HCT116 (cell line): Measurements from ENCODE around the gene CSK. TPM values are rescaled to one million over a fixed set of nuclear protein-coding genes. Genes with fewer than 3 reads are reported as not detected.

Source experiments
- ATAC-seq: fragments of 200-7000 bp; cut with Tn5 transposase; 2 replicates; pipeline ENCODE4 v1.9.1; 2020; ENCODE audit warnings: mild to moderate bottlenecking, moderate library complexity
- BruUV-seq: library from RNA; stranded (reverse); fragments of 400-500 nt; replicated peaks from 2 replicates; lab custom pipeline; 2021; lab: Mats Ljungman, UMichigan
- CTCF ChIA-PET: fragments of 300-600 bp; sonication (Branson Sonifier 250); formaldehyde crosslinking; loops from one replicate; lab custom pipeline; 2021; ENCODE audit warnings: antibody characterized with exemption; lab: Charles Lee
- POLR2A ChIA-PET: fragments of 300-600, 350-600 bp; sonication (Branson Sonifier 250); formaldehyde crosslinking; loops from one replicate; lab custom pipeline; 2021; ENCODE audit warnings: antibody characterized with exemption; lab: Charles Lee
- RAD21 ChIA-PET, 2 experiments: fragments of 300-600 bp; sonication (Branson Sonifier 250); formaldehyde crosslinking; loops; one replicate each; lab custom pipeline; 2023; ENCODE audit warnings: low total read pairs in 2 of 2; ENCODE audit not compliant: uncharacterized antibody in 2 of 2, unreplicated experiment in 2 of 2, low non-redundant PET in 1 of 2; lab: Charles Lee
- DNase-seq: peaks from one replicate; pipeline ENCODE4 v3.0.0-alpha.2; 2010; ENCODE audit warnings: low read depth, low spot score
- H2AFZ ChIP-seq: fragments of 200-600 bp; shearing (Covaris generic), sonication (generic); 2 replicates; pipeline ENCODE4 v1.6.1; 2017; ENCODE audit warnings: low read depth, mixed run types, mixed read lengths, antibody characterized with exemption, low read length; ENCODE audit not compliant: poor library complexity, severe bottlenecking
- H3K27ac ChIP-seq: 2 replicates; pipeline ENCODE4 v1.5.1; 2012; ENCODE audit warnings: low read depth, low read length
- H3K27me3 ChIP-seq: fragments of 200-600 bp; sonication (generic); 2 replicates; pipeline ENCODE4 v1.6.1; 2016; ENCODE audit warnings: mixed run types, low read length, mixed read lengths; ENCODE audit not compliant: insufficient read depth
- H3K36me3 ChIP-seq, 2 experiments: fragments of 200-500 bp in 1 of 2; fragments of 200-600 bp in 1 of 2; sonication (Bioruptor generic) in 1 of 2; sonication (generic) in 1 of 2; 2 replicates each; pipeline versions ENCODE4 v1.5.1 to v1.6.1; 2014 to 2016; ENCODE audit warnings: low read length in 2 of 2, inconsistent platforms in 1 of 2, mixed read lengths in 1 of 2, mixed run types in 1 of 2; ENCODE audit not compliant: insufficient read depth in 2 of 2, control insufficient read depth in 1 of 2
- H3K4me1 ChIP-seq, 2 experiments: fragments of 200-600 bp in 1 of 2; sonication (generic) in 1 of 2; 2 replicates each; pipeline versions ENCODE4 v1.5.1 to v1.6.1; 2012 to 2017; ENCODE audit warnings: low read length in 2 of 2, inconsistent platforms in 1 of 2, mild to moderate bottlenecking in 1 of 2, mixed read lengths in 1 of 2, mixed run types in 1 of 2, moderate library complexity in 1 of 2; ENCODE audit not compliant: insufficient read depth in 2 of 2, control insufficient read depth in 1 of 2
- H3K4me2 ChIP-seq: fragments of 200-600 bp; sonication (generic); 2 replicates; pipeline ENCODE4 v1.6.1; 2017; ENCODE audit warnings: mixed run types, low read length, mixed read lengths
- H3K4me3 ChIP-seq, 2 experiments: fragments of 200-600 bp in 1 of 2; sonication (generic) in 1 of 2; replicated peaks in 1 of 2; 2 replicates each; pipeline ENCODE4 v1.5.1; 2011 to 2016; ENCODE audit warnings: low read length in 2 of 2, control low read depth in 1 of 2, low read depth in 1 of 2, mild to moderate bottlenecking in 1 of 2, mixed read lengths in 1 of 2, mixed run types in 1 of 2
- H3K79me2 ChIP-seq: fragments of 200-600 bp; sonication (generic); 2 replicates; pipeline ENCODE4 v1.6.1; 2017; ENCODE audit warnings: mild to moderate bottlenecking, mixed run types, low read length, moderate library complexity, mixed read lengths; ENCODE audit not compliant: insufficient read depth
- H3K9ac ChIP-seq: fragments of 200-600 bp; sonication (generic); 2 replicates; pipeline ENCODE4 v1.6.1; 2016; ENCODE audit warnings: low read length, mixed read lengths
- H3K9me2 ChIP-seq: fragments of 200-600 bp; sonication (generic), shearing (Covaris generic); 2 replicates; pipeline ENCODE4 v1.6.1; 2017; ENCODE audit warnings: mixed run types, mild to moderate bottlenecking, moderate library complexity; ENCODE audit not compliant: insufficient read depth
- H3K9me3 ChIP-seq, 2 experiments: fragments of 200-500 bp in 1 of 2; fragments of 200-600 bp in 1 of 2; sonication (Bioruptor generic) in 1 of 2; sonication (generic) in 1 of 2; 2 replicates each; pipeline ENCODE4 v1.6.1; 2014 to 2017; ENCODE audit warnings: low read length in 2 of 2, mixed read lengths in 2 of 2, inconsistent platforms in 1 of 2, low read depth in 1 of 2, mild to moderate bottlenecking in 1 of 2, mixed run types in 1 of 2, moderate library complexity in 1 of 2; ENCODE audit not compliant: control insufficient read depth in 1 of 2, insufficient read depth in 1 of 2
- H4K20me1 ChIP-seq: fragments of 200-600 bp; sonication (generic), shearing (Covaris generic); 2 replicates; pipeline ENCODE4 v1.6.1; 2017; ENCODE audit warnings: mixed run types, mild to moderate bottlenecking, moderate library complexity; ENCODE audit not compliant: insufficient read depth
- ATF3 ChIP-seq: IDR thresholded peaks from 2 replicates; pipeline ENCODE4 v1.6.1; 2012
- CBX3 ChIP-seq: IDR thresholded peaks from 2 replicates; pipeline ENCODE4 v1.6.1; 2012; ENCODE audit warnings: low read depth
- CEBPB ChIP-seq: IDR thresholded peaks from 2 replicates; pipeline ENCODE4 v1.6.1; 2012; ENCODE audit warnings: low read depth
- CTCF ChIP-seq, 3 experiments: fragments of 200-600 bp in 1 of 3; sonication (generic) in 1 of 3; IDR thresholded peaks in 2 of 3; conservative IDR thresholded peaks in 1 of 3; 2 replicates each; pipeline ENCODE4 v1.5.1; 2012 to 2017; ENCODE audit warnings: low read depth in 2 of 3, low read length in 2 of 3, antibody characterized with exemption in 1 of 3, borderline replicate concordance in 1 of 3, control low read depth in 1 of 3, mild to moderate bottlenecking in 1 of 3, mixed read lengths in 1 of 3, mixed run types in 1 of 3, moderate library complexity in 1 of 3; ENCODE audit not compliant: insufficient read depth in 1 of 3
- ELF1 ChIP-seq: IDR thresholded peaks from 2 replicates; pipeline ENCODE4 v1.6.1; 2012; ENCODE audit warnings: low read depth, borderline replicate concordance
- EZH2phosphoT487 ChIP-seq: fragments of 200-600 bp; IDR thresholded peaks from 2 replicates; pipeline ENCODE4 v1.6.1; 2018; ENCODE audit warnings: antibody characterized with exemption, borderline replicate concordance
- JUND ChIP-seq: IDR thresholded peaks from 2 replicates; pipeline ENCODE4 v1.6.1; 2012
- POLR2A ChIP-seq: IDR thresholded peaks from 2 replicates; pipeline ENCODE4 v1.7.0; 2011; ENCODE audit warnings: borderline replicate concordance; ENCODE audit not compliant: insufficient read depth, insufficient read length; ENCODE audit errors: extremely low read depth
- RAD21 ChIP-seq: IDR thresholded peaks from 2 replicates; pipeline ENCODE4 v1.6.1; 2012; ENCODE audit warnings: low read depth, mild to moderate bottlenecking
- SIN3A ChIP-seq: IDR thresholded peaks from 2 replicates; pipeline ENCODE4 v1.6.1; 2012; ENCODE audit warnings: low read depth
- SP1 ChIP-seq: IDR thresholded peaks from 2 replicates; pipeline ENCODE4 v1.6.1; 2012; ENCODE audit warnings: low read depth
- TCF7L2 ChIP-seq: IDR thresholded peaks from 2 replicates; pipeline ENCODE4 v1.7.0; 2011; ENCODE audit warnings: borderline replicate concordance, inconsistent platforms; ENCODE audit not compliant: insufficient read depth, insufficient read length; ENCODE audit errors: extremely low read depth
- YY1 ChIP-seq: IDR thresholded peaks from 2 replicates; pipeline ENCODE4 v1.6.1; 2011; ENCODE audit warnings: low read length, low read depth, moderate library complexity, mild to moderate bottlenecking; ENCODE audit not compliant: insufficient replicate concordance; ENCODE audit errors: extremely low read depth
- ZFX ChIP-seq: fragments of 450-650 bp; IDR thresholded peaks from 2 replicates; pipeline ENCODE4 v1.6.1; 2017
- ZNF274 ChIP-seq: fragments of 200-500 bp; sonication (Bioruptor generic); IDR thresholded peaks from 2 replicates; pipeline ENCODE4 v1.6.1; 2014; ENCODE audit warnings: mild to moderate bottlenecking, low read depth, low read length, inconsistent platforms
- intact Hi-C: fragments of 100-400 bp; cut with micrococcal nuclease; formaldehyde crosslinking; loops from 2 replicates; pipeline ENCODE4 v1.10.0; 2022
- total RNA-seq: library from RNA; stranded (reverse); gene quantifications from one replicate; pipeline ENCODE4 v1.2.1, GENCODE V29; 2021; ENCODE audit not compliant: unreplicated experiment
- TF ChIP-seq, protein P1 (sequence below): IDR thresholded peaks from 2 replicates; pipeline ENCODE4 v1.6.1; 2012; ENCODE audit warnings: low read depth

The CSK gene
- total RNA-seq, 1 experiment from 2014 or later = 72.2 TPM

DNA sequence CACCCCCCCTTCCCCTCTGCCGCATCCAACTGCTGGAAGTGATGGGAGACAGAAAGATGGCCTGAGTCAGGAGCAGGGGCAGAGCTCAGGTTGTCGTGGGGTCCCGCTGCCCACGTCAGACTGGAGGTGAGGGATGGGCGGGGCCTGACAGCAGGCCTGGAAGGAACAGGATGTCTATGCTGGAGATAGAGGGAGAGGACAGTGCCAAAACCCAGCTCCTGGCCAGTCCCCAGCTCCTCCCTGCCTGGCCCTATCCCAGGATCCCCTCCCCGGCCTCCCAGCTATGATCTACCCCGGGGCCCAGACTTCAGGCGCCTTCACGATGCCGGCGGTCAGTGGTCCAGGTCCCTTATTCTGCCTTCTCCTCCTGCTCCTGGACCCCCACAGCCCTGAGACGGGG lies 30.7 kb downstream of the CSK start, which contains the start of gene LMAN1L:
TSS of gene LMAN1L (plus strand) at position 303 of the 400 bp plus-strand sequence. CDS start at position 323, 20 bp downstream.
- H3K27me3 ChIP-seq = no peaks in the 10 kb centered on the region
- H3K9me2 ChIP-seq = no peaks in the 10 kb centered on the region
- peaks cover 13 to 41% of the 10 kb centered on the region in 2 experiments; a peak in 3 of 4 replicates for H3K4me1 ChIP-seq
- H3K4me2 ChIP-seq = no peak within 1 kb of the TSS
- H3K9ac ChIP-seq = no peak within 1 kb of the TSS
- no peaks in the 10 kb centered on the region for H4K20me1 ChIP-seq
- H2AFZ ChIP-seq = no peak within 1 kb of the TSS
- no TSS peak for BruUV-seq
- ChIA-PET CTCF (no interaction called here), POLR2A (no interaction called here)
- no peak for ATAC-seq
- intact Hi-C loops = no loop called here
- H3K36me3 ChIP-seq = no peaks in the 10 kb centered on the region
- no peak for DNase-seq
- TF ChIP-seq POLR2A (no peak), CTCF (IDR thresholded peaks at IDR 0.05 in 2 of 3, conservative IDR thresholded peaks at IDR 0.05 in 1 of 3; ENCODE audit: borderline replicate concordance in 1 of 3, insufficient read depth in 1 of 3, low read depth in 2 of 3, low read length in 2 of 3) (no peak), RAD21 (no peak), CEBPB (no peak), JUND (no peak), ZFX (no peak), ELF1 (no peak), YY1 (no peak), EZH2phosphoT487 (no peak), ATF3 (no peak), SP1 (no peak), SIN3A (no peak), TCF7L2 (no peak), CBX3 (no peak), ZNF274 (no peak)
- TF ChIP-seq, protein P1, sequence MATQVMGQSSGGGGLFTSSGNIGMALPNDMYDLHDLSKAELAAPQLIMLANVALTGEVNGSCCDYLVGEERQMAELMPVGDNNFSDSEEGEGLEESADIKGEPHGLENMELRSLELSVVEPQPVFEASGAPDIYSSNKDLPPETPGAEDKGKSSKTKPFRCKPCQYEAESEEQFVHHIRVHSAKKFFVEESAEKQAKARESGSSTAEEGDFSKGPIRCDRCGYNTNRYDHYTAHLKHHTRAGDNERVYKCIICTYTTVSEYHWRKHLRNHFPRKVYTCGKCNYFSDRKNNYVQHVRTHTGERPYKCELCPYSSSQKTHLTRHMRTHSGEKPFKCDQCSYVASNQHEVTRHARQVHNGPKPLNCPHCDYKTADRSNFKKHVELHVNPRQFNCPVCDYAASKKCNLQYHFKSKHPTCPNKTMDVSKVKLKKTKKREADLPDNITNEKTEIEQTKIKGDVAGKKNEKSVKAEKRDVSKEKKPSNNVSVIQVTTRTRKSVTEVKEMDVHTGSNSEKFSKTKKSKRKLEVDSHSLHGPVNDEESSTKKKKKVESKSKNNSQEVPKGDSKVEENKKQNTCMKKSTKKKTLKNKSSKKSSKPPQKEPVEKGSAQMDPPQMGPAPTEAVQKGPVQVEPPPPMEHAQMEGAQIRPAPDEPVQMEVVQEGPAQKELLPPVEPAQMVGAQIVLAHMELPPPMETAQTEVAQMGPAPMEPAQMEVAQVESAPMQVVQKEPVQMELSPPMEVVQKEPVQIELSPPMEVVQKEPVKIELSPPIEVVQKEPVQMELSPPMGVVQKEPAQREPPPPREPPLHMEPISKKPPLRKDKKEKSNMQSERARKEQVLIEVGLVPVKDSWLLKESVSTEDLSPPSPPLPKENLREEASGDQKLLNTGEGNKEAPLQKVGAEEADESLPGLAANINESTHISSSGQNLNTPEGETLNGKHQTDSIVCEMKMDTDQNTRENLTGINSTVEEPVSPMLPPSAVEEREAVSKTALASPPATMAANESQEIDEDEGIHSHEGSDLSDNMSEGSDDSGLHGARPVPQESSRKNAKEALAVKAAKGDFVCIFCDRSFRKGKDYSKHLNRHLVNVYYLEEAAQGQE = no peak
- TF ChIP-seq, all 23 proteins: peak for 0
- Histone ChIP-seq H3K79me2 (no peaks in the 10 kb centered on the region), H3K27ac (no peak within 1 kb of the TSS), H3K4me3 (no peak within 1 kb of the TSS), H3K9me3 (no peaks in the 10 kb centered on the region)
- RAD21 ChIA-PET = no interaction called here
